Gastroesophageal sphincter (tissue), 4 donors: ENCODE measurements around the gene PYGM. TPM values are rescaled to one million over a fixed set of nuclear protein-coding genes. Genes with fewer than 3 reads are reported as not detected.
A peak's percentile ranks its signal among the peaks of the same experiment; 100 is the strongest.

Experiments
- ATAC-seq: fragments of 150-250 bp; one replicate; pipeline ENCODE4 v1.9.1; 2016; ENCODE audit warnings: mild to moderate bottlenecking, moderate library complexity
- H3K27ac ChIP-seq, 4 donors: fragments of 200-600 bp; sonication (generic) in 3 of 4; 1 replicate in 3 of 4; 2 replicates in 1 of 4; pipeline ENCODE4 v1.5.1; 2016 to 2019
- H3K27me3 ChIP-seq: fragments of 200-600 bp; sonication (generic); one replicate; pipeline ENCODE4 v1.5.1; 2019
- H3K36me3 ChIP-seq, 2 donors: fragments of 200-600 bp; sonication (generic); one replicate each; pipeline ENCODE4 v1.5.1; 2019; ENCODE audit warnings: control low read depth in 1 of 2
- H3K4me1 ChIP-seq, 3 donors: fragments of 200-600 bp; sonication (generic); 1 replicate in 2 of 3; 2 replicates in 1 of 3; pipeline ENCODE4 v1.5.1; 2016 to 2019; ENCODE audit warnings: control low read depth in 2 of 3
- H3K4me3 ChIP-seq, 2 donors: fragments of 200-600 bp; sonication (generic); one replicate each; pipeline ENCODE4 v1.5.1; 2019; ENCODE audit warnings: mild to moderate bottlenecking in 1 of 2, moderate library complexity in 1 of 2
- H3K9me3 ChIP-seq, 3 donors: fragments of 200-600 bp; sonication (generic); one replicate each; pipeline ENCODE4 v1.5.1; 2017 to 2019; ENCODE audit warnings: control low read depth in 2 of 3
- CTCF ChIP-seq, 4 experiments: fragments of 200-600 bp in 2 of 4; fragments of 450-650 bp in 2 of 4; sonication (generic) in 1 of 4; IDR thresholded peaks; one replicate each; pipeline ENCODE4 v1.5.1; 2017 to 2019; ENCODE audit warnings: antibody characterized with exemption in 4 of 4, mild to moderate bottlenecking in 2 of 4, moderate library complexity in 2 of 4
- EP300 ChIP-seq: sonication (generic); formaldehyde crosslinking; IDR thresholded peaks from one replicate; pipeline ENCODE4 v1.6.1; 2017; ENCODE audit warnings: antibody characterized with exemption, mild to moderate bottlenecking
- POLR2A ChIP-seq, 2 donors: fragments of 450-650 bp; IDR thresholded peaks; one replicate each; pipeline ENCODE4 v1.6.1; 2017; ENCODE audit warnings: antibody characterized with exemption in 2 of 2, mild to moderate bottlenecking in 2 of 2, moderate library complexity in 1 of 2
- POLR2AphosphoS5 ChIP-seq: sonication (generic); formaldehyde crosslinking; IDR thresholded peaks from one replicate; pipeline ENCODE4 v1.6.1; 2017; ENCODE audit warnings: antibody characterized with exemption
- WGBS, 2 donors: methylation state at CpG; one replicate each; pipeline ENCODE4 v1.1.5; 2018; ENCODE audit warnings: low coverage in 1 of 2; 5-methylcytosine and 5-hydroxymethylcytosine counted together
- total RNA-seq, 4 donors: library from RNA; depleted of rRNA; stranded (reverse); fragments of >200 nt; gene quantifications; one replicate each; pipeline ENCODE4 v1.1.0, GENCODE V29; 2016

PYGM gene
- total RNA-seq, 4 donors from 2014 or later, result 10.5 to 55.2 (median 32.8) TPM

- no peak overlapping the region for H3K4me3 ChIP-seq
- H3K9me3 ChIP-seq, result no peaks in the 10 kb centered on the region
- no peak overlapping the region for H3K27ac ChIP-seq
- no peaks in the 10 kb centered on the region for H3K27me3 ChIP-seq
- whole genome bisulfite sequencing, 2 donors, result 60 to 80% methylated on average over 1 to 4 of the region's 19 CpGs
- no peak for ATAC-seq
- TF ChIP-seq CTCF (IDR thresholded peaks at IDR 0.05), result no peak
- no peak for TF ChIP-seq EP300
- no peak for TF ChIP-seq POLR2AphosphoS5
- no peak for TF ChIP-seq POLR2A (IDR thresholded peaks at IDR 0.05)
- no peaks in the 10 kb centered on the region for H3K4me1 ChIP-seq
- H3K36me3 ChIP-seq, result peaks cover 0 to 72% of the 10 kb centered on the region in 2 donors
Measured at GRCh38 chr11:64796047-64796756, 36.4 kb upstream of the PYGM start.

GRCh38 chr11:64794526-64794925, 34.8 kb upstream of the PYGM start:
- H3K27me3 ChIP-seq, result no peaks in the 10 kb centered on the region
- no peak for ATAC-seq
- no peak for TF ChIP-seq CTCF (IDR thresholded peaks at IDR 0.05)
- no peaks in the 10 kb centered on the region for H3K4me1 ChIP-seq
- no peaks in the 10 kb centered on the region for H3K9me3 ChIP-seq
- 82 to 89% methylated on average over 3 to 10 of the region's 10 CpGs for WGBS, 2 donors
- no peak overlapping the region for H3K27ac ChIP-seq
- H3K4me3 ChIP-seq, result no peak overlapping the region
- peaks cover 0 to 76% of the 10 kb centered on the region in 2 donors for H3K36me3 ChIP-seq

GRCh38 chr11:64793271-64794160, 33.7 kb upstream of the PYGM start:
- peak; percentile 40 for ATAC-seq

GRCh38 chr11:64792482-64792881, 32.7 kb upstream of the PYGM start:
- Histone ChIP-seq H3K4me1 (peaks cover 0 to 6% (median 0%) of the 10 kb centered on the region in 3 donors), H3K36me3 (peaks cover 0 to 69% of the 10 kb centered on the region in 2 donors), H3K27me3 (no peaks in the 10 kb centered on the region), H3K27ac (no peak overlapping the region), H3K4me3 (no peak overlapping the region), H3K9me3 (no peaks in the 10 kb centered on the region)
- no CpG with 5 or more reads among the region's 4 CpGs for WGBS, 2 donors
- TF ChIP-seq CTCF (IDR thresholded peaks at IDR 0.05) (no peak), POLR2A (IDR thresholded peaks at IDR 0.05) (no peak), POLR2AphosphoS5 (no peak), EP300 (no peak)
- no peak for ATAC-seq

More at GRCh38 chr11:64793271-64794160, 33.7 kb upstream of the PYGM start:
- no peak for TF ChIP-seq POLR2A (IDR thresholded peaks at IDR 0.05)
- 61 to 65% methylated on average over 6 of the region's 11 CpGs for WGBS, 2 donors
- H3K27me3 ChIP-seq, result no peaks in the 10 kb centered on the region
- H3K36me3 ChIP-seq, result peaks cover 0 to 76% of the 10 kb centered on the region in 2 donors
- no peak overlapping the region for H3K4me3 ChIP-seq
- H3K9me3 ChIP-seq, result no peaks in the 10 kb centered on the region
- H3K27ac ChIP-seq, result peak overlapping the region in 2 of 4 donors; percentile 16 to 24
- no peaks in the 10 kb centered on the region for H3K4me1 ChIP-seq

GRCh38 chr11:64791781-64792291, 32.1 kb upstream of the PYGM start:
- ATAC-seq, result no peak
- Histone ChIP-seq H3K4me3 (no peak overlapping the region), H3K27me3 (no peaks in the 10 kb centered on the region), H3K36me3 (peaks cover 0 to 63% of the 10 kb centered on the region in 2 donors), H3K9me3 (no peaks in the 10 kb centered on the region), H3K4me1 (peaks cover 0 to 8% (median 0%) of the 10 kb centered on the region in 3 donors), H3K27ac (no peak overlapping the region)
- WGBS, 2 donors, result no CpG with 5 or more reads among the region's 14 CpGs
- TF ChIP-seq POLR2AphosphoS5 (no peak), EP300 (no peak), POLR2A (IDR thresholded peaks at IDR 0.05) (no peak), CTCF (IDR thresholded peaks at IDR 0.05) (no peak)
